Thoracic aorta (tissue), 2 donors: ENCODE data around the gene OBSCN. TPM values are rescaled to one million over a fixed set of nuclear protein-coding genes. Genes with fewer than 3 reads are reported as not detected.

Experiments used
- ATAC-seq: fragments of 150-250 bp; one replicate; pipeline ENCODE4 v1.8.0; 2017; ENCODE audit warnings: low read depth; ENCODE audit not compliant: insufficient number of reproducible peaks, low FRiP score
- DNase-seq: peaks from one replicate; pipeline ENCODE4 v3.0.0-alpha.2; 2020; ENCODE audit warnings: low spot score
- H3K27ac ChIP-seq, 2 donors: fragments of 200-600 bp; sonication (generic); 1 replicate in 1 of 2; 2 replicates in 1 of 2; pipeline ENCODE4 v1.5.1; 2016; ENCODE audit warnings: mild to moderate bottlenecking in 2 of 2, moderate library complexity in 2 of 2
- H3K27me3 ChIP-seq: fragments of 200-600 bp; sonication (generic); replicated peaks from 2 replicates; pipeline ENCODE4 v1.6.0; 2016; ENCODE audit warnings: mild to moderate bottlenecking; ENCODE audit not compliant: insufficient read depth
- H3K36me3 ChIP-seq: fragments of 200-600 bp; sonication (generic); one replicate; pipeline ENCODE4 v1.5.1; 2016
- H3K4me1 ChIP-seq, 2 donors: fragments of 200-600 bp; sonication (generic); 1 replicate in 1 of 2; 2 replicates in 1 of 2; pipeline versions ENCODE4 v1.5.1 to v1.6.0; 2016; ENCODE audit warnings: low read depth in 2 of 2, mild to moderate bottlenecking in 1 of 2; ENCODE audit not compliant: control insufficient read depth in 1 of 2
- H3K4me3 ChIP-seq: fragments of 200-600 bp; sonication (generic); 2 replicates; pipeline ENCODE4 v1.5.1; 2016; ENCODE audit warnings: mild to moderate bottlenecking
- H3K9me3 ChIP-seq: fragments of 200-600 bp; sonication (generic); 2 replicates; pipeline ENCODE4 v1.5.1; 2016
- total RNA-seq, 2 donors: library from RNA; depleted of rRNA; stranded (reverse); fragments of >200 nt; gene quantifications; one replicate each; pipeline versions ENCODE4 v1.1.0 to v1.2.3, GENCODE V29; 2016
- TF ChIP-seq, protein P1 (sequence below): fragments of 200-600 bp; sonication (generic); IDR thresholded peaks from one replicate; pipeline ENCODE4 v1.5.1; 2019; ENCODE audit warnings: antibody characterized with exemption

Gene OBSCN
- total RNA-seq, 2 donors from 2014 or later: 22.3 to 40.2 TPM

DNA sequence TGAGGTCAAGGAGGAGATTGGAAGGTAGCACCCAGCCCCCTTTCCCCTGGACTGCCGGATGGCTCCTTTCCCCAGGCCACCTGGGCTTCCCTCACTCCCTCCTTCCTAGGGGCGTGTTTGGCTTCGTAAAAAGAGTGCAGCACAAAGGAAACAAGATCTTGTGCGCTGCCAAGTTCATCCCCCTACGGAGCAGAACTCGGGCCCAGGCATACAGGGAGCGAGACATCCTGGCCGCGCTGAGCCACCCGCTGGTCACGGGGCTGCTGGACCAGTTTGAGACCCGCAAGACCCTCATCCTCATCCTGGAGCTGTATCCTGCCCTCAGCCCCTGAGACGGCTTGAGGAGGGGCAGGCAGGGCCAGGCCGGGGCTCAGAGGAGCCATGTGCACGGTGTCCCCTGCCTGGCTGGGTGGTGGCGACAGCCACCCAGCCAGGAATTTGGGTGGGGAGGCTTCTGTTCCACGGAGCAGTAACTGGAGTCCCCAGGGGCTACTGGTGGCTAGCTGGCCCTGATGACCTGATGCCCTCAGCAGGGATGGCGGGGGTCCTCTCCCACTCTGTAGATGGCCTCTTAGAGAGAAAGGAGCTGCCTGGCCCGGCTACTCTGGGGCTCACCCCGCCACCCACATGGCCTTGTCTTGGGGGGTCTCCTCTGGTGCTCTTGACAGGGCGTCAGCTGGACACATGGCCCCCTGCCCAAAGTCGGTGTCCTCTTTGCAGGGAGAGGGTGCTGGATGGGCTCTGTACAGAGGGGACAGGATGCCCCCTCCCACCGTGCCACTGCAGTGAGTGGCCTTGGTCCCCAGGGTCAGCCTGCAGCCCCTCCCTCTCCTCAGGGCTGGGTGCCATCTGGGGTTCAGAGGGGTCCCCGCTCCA is 159.3 kb downstream of the OBSCN start:
- TF ChIP-seq, protein P1, sequence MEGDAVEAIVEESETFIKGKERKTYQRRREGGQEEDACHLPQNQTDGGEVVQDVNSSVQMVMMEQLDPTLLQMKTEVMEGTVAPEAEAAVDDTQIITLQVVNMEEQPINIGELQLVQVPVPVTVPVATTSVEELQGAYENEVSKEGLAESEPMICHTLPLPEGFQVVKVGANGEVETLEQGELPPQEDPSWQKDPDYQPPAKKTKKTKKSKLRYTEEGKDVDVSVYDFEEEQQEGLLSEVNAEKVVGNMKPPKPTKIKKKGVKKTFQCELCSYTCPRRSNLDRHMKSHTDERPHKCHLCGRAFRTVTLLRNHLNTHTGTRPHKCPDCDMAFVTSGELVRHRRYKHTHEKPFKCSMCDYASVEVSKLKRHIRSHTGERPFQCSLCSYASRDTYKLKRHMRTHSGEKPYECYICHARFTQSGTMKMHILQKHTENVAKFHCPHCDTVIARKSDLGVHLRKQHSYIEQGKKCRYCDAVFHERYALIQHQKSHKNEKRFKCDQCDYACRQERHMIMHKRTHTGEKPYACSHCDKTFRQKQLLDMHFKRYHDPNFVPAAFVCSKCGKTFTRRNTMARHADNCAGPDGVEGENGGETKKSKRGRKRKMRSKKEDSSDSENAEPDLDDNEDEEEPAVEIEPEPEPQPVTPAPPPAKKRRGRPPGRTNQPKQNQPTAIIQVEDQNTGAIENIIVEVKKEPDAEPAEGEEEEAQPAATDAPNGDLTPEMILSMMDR: no peak
- no peaks in the 10 kb centered on the region for H3K36me3 ChIP-seq
- no peak overlapping the region for H3K27ac ChIP-seq
- no peak for ATAC-seq
- no peaks in the 10 kb centered on the region for H3K4me1 ChIP-seq
- H3K4me3 ChIP-seq: no peak overlapping the region
- no peaks in the 10 kb centered on the region for H3K9me3 ChIP-seq
- H3K27me3 ChIP-seq: no peaks in the 10 kb centered on the region
- DNase-seq: no peak

DNA sequence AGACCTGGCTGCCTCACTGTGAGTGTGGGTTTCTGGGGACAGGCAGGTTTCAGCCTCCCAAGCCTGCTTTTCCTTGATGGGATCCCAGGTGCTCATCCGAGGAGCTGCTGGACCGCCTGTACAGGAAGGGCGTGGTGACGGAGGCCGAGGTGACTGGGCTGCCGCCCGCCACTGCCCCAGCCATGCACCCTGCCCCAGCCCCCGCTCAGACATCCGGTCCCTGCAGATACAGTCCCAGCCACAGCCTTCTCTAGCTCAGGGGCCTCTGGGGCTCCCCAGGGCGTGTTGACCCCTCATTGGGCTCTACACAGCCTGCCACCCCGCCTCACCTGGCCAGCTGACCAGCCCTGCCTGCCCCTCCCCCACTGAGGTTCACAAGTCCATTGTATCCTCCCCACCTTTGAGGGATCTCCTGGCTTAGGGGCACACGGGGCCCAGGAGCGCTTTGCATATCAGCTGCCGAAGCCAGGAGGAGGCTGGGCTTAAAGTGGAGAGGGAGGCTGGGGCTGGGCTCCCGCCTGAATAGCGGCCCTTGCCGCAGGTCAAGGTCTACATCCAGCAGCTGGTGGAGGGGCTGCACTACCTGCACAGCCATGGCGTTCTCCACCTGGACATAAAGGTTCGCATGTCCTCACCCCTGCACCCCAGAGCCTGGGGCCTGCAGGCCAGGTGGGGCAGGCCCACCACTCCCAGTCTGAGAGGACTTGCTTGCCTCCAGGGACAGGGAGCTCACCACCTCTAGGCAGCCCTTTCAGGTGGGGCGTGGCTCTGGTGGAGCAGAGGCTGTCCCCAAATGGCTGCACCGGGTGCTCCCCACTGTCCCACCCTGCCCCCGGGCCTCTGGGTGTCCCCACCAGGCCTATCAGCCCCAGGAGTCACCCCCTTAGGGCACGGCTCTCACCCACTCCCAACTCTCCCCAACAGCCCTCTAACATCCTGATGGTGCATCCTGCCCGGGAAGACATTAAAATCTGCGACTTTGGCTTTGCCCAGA is 160.3 kb downstream of the OBSCN start:
- no peak for DNase-seq
- no peaks in the 10 kb centered on the region for H3K9me3 ChIP-seq

DNA sequence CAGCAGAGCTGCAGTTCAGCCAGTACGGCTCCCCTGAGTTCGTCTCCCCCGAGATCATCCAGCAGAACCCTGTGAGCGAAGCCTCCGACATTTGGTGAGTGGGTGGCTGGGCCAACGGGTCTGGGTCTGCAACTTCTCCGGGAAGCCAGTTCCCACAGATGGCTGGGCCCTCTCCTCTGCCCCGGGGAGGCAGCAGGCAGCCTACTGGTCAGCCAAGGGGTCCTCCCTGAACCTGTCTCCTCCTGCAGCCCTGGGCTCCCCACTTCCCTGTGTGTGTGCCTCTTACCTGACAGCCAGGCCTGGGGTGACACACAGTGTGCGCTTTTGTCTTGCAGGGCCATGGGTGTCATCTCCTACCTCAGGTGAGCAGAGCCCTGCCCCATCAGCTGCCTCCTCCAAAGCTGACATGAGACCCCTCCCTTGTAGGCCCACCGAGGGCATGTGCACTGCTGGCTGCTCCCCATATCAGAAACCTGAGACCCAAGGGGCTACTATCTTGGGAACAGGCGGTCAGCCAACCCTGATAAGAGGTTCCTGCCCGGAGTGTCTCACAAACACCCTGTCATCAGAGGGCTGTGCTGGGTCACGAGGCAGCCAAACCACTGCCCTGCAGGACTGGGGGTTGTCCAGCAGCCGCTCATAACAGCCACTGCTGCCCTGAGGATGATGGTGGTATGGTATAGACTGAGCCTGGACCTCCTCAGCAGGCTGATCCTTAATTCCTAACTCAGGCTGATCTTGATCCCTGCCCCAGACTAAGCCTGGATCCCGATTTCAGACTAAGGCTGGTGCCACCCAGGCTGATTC is 161.2 kb downstream of the OBSCN start:
- Histone ChIP-seq H3K36me3 (no peaks in the 10 kb centered on the region), H3K27me3 (no peaks in the 10 kb centered on the region), H3K4me3 (no peak overlapping the region), H3K4me1 (no peaks in the 10 kb centered on the region), H3K9me3 (no peaks in the 10 kb centered on the region), H3K27ac (no peak overlapping the region)
- DNase-seq: no peak
- TF ChIP-seq, protein P1: no peak
- no peak for ATAC-seq

More for the DNA sequence above, 160.3 kb downstream of the OBSCN start:
- no peaks in the 10 kb centered on the region for H3K36me3 ChIP-seq
- H3K4me3 ChIP-seq: no peak overlapping the region
- no peaks in the 10 kb centered on the region for H3K4me1 ChIP-seq
- no peak for ATAC-seq
- TF ChIP-seq, protein P1: no peak
- H3K27me3 ChIP-seq: no peaks in the 10 kb centered on the region
- no peak overlapping the region for H3K27ac ChIP-seq

DNA sequence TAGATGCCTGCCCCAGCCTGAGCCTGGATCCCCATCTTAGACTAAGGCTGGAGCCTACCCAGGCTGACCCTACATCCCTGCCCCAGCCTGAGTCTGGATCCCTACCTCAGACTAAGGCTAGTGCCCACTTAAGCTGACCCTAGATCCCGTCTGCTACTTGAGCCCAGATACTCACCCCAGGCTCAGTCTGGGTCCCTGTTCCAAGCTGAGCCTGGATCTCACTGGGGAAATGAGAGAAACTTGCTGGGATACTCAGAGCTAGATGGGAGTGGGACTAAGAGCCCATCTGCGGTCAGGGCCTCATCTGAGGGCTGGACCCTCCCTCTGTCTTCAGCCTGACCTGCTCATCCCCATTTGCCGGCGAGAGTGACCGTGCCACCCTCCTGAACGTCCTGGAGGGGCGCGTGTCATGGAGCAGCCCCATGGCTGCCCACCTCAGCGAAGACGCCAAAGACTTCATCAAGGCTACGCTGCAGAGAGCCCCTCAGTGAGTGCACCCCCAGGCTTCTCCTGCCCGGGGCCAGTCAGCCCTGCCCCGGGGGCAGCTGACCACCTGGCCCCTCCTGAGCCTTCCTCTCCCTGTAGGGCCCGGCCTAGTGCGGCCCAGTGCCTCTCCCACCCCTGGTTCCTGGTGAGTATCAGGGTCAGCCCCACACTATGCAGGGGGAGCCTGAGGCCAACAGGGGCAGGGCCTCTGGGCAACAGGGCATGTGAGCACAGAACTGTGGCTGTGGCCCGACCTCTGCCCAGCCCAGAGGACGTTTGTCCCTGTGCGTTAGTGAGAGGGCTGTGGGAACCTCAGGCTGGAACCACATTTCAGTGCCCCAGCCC is 162.0 kb downstream of the OBSCN start:
- peaks cover 0 to 7% of the 10 kb centered on the region in 2 donors for H3K4me1 ChIP-seq
- H3K36me3 ChIP-seq: no peaks in the 10 kb centered on the region
- DNase-seq (no peak), ATAC-seq (no peak)
- H3K27ac ChIP-seq: no peak overlapping the region
- no peaks in the 10 kb centered on the region for H3K9me3 ChIP-seq
- no peak overlapping the region for H3K4me3 ChIP-seq
- TF ChIP-seq, protein P1: no peak
- no peaks in the 10 kb centered on the region for H3K27me3 ChIP-seq
